ENCODE results near the gene RAVER2.

RAVER2 gene

GRCh38 chr1:64849942-64850341 lies 105.1 kb downstream of the RAVER2 start:
- Histone ChIP-seq H3K4me2 (ENCODE audit: low read length) (no peak overlapping the region), H3K4me3 (ENCODE audit: low read depth, low read length, poor library complexity, severe bottlenecking) (no peak overlapping the region), H3K9me2 (ENCODE audit: low read depth, low read length) (no peaks in the 10 kb centered on the region), H3F3A (ENCODE audit: insufficient read depth, low read length) (no peaks in the 10 kb centered on the region), H3K27ac (ENCODE audit: low read depth, low read length, poor library complexity, severe bottlenecking) (no peak overlapping the region), H3K79me2 (ENCODE audit: insufficient read depth, low read length) (no peaks in the 10 kb centered on the region), H3K27me3 (ENCODE audit: insufficient read depth, low read length) (no peaks in the 10 kb centered on the region), H3K9ac (ENCODE audit: low read length) (no peak overlapping the region), H4K20me1 (ENCODE audit: insufficient read depth, low read length) (no peaks in the 10 kb centered on the region), H3K36me3 (ENCODE audit: insufficient read depth, low read length) (peaks cover under 1% of the 10 kb centered on the region; the same call in 1 of the 2 replicates), H2AFZ (ENCODE audit: low read length) (no peak overlapping the region), H3K4me1 (ENCODE audit: insufficient read depth, low read length, severe bottlenecking) (no peaks in the 10 kb centered on the region), H3K9me3 (ENCODE audit: low read length) (no peaks in the 10 kb centered on the region)
- TF ChIP-seq EZH2 (IDR thresholded peaks at IDR 0.05; ENCODE audit: borderline replicate concordance, low read length) = no peak
- TF ChIP-seq, protein P1, sequence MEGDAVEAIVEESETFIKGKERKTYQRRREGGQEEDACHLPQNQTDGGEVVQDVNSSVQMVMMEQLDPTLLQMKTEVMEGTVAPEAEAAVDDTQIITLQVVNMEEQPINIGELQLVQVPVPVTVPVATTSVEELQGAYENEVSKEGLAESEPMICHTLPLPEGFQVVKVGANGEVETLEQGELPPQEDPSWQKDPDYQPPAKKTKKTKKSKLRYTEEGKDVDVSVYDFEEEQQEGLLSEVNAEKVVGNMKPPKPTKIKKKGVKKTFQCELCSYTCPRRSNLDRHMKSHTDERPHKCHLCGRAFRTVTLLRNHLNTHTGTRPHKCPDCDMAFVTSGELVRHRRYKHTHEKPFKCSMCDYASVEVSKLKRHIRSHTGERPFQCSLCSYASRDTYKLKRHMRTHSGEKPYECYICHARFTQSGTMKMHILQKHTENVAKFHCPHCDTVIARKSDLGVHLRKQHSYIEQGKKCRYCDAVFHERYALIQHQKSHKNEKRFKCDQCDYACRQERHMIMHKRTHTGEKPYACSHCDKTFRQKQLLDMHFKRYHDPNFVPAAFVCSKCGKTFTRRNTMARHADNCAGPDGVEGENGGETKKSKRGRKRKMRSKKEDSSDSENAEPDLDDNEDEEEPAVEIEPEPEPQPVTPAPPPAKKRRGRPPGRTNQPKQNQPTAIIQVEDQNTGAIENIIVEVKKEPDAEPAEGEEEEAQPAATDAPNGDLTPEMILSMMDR (IDR thresholded peaks at IDR 0.05; ENCODE audit: low read length) = no peak

DNA sequence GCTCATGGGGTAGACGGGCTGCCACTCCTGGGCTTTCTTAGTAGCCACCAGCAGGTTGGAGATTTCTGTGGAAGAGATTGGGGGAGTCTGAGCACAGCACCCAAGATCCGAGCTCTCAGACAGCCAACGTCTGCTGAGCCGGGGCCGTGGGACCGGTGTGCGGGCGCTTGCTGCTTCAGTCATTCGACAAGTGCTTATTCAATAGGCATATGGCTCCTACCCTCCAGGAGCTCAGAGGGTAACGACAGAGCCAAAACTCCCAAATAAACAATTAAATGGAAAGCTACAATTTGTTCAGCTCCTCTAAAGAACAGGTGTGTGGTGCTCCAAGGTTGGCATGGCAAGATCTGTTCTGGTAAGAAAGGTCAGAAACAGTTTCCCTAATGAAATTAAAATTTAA lies 106.0 kb downstream of the RAVER2 start:
- peaks cover 7% of the 10 kb centered on the region; the same call in 1 of the 2 replicates for H3K36me3 ChIP-seq (ENCODE audit: insufficient read depth, low read length)

DNA sequence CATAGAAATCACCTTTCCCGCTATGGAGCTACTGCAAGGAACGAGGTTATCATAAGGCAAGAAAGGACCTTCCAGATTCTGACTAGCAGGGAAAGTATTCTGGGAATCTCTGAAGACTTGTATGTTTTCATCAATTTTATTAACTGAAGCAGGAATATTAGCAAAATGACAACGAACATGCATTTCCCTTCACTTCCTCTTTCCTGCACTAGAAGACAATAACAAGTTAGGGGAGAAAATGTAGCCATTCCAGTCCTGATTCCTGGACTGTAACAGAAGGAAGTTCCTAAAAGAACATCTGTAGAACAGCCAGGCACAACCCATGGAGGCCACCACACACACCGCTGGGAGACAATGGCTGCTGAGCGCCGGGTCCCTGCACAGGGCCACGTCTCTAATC lies 106.8 kb downstream of the RAVER2 start:
- Histone ChIP-seq H2AFZ (ENCODE audit: low read length) (no peak overlapping the region), H3K79me2 (ENCODE audit: insufficient read depth, low read length) (no peaks in the 10 kb centered on the region), H3K36me3 (ENCODE audit: insufficient read depth, low read length) (peaks cover 11% of the 10 kb centered on the region; the same call in 1 of the 2 replicates), H3K4me3 (ENCODE audit: low read depth, low read length, poor library complexity, severe bottlenecking) (no peak overlapping the region), H3K4me2 (ENCODE audit: low read length) (no peak overlapping the region), H4K20me1 (ENCODE audit: insufficient read depth, low read length) (no peaks in the 10 kb centered on the region), H3K27me3 (ENCODE audit: insufficient read depth, low read length) (no peaks in the 10 kb centered on the region), H3F3A (ENCODE audit: insufficient read depth, low read length) (no peaks in the 10 kb centered on the region), H3K9me3 (ENCODE audit: low read length) (no peaks in the 10 kb centered on the region), H3K9ac (ENCODE audit: low read length) (no peak overlapping the region), H3K9me2 (ENCODE audit: low read depth, low read length) (no peaks in the 10 kb centered on the region), H3K4me1 (ENCODE audit: insufficient read depth, low read length, severe bottlenecking) (no peaks in the 10 kb centered on the region), H3K27ac (ENCODE audit: low read depth, low read length, poor library complexity, severe bottlenecking) (no peak overlapping the region)
- TF ChIP-seq, protein P1 (IDR thresholded peaks at IDR 0.05; ENCODE audit: low read length) = no peak
- no peak for TF ChIP-seq EZH2 (IDR thresholded peaks at IDR 0.05; ENCODE audit: borderline replicate concordance, low read length)

More for the DNA sequence above, 106.0 kb downstream of the RAVER2 start:
- Histone ChIP-seq H4K20me1 (ENCODE audit: insufficient read depth, low read length) (no peaks in the 10 kb centered on the region), H3K27me3 (ENCODE audit: insufficient read depth, low read length) (no peaks in the 10 kb centered on the region), H3K27ac (ENCODE audit: low read depth, low read length, poor library complexity, severe bottlenecking) (no peak overlapping the region), H3K4me2 (ENCODE audit: low read length) (no peak overlapping the region), H3K4me3 (ENCODE audit: low read depth, low read length, poor library complexity, severe bottlenecking) (no peak overlapping the region), H3K9me2 (ENCODE audit: low read depth, low read length) (no peaks in the 10 kb centered on the region), H3F3A (ENCODE audit: insufficient read depth, low read length) (no peaks in the 10 kb centered on the region), H3K4me1 (ENCODE audit: insufficient read depth, low read length, severe bottlenecking) (no peaks in the 10 kb centered on the region), H3K9ac (ENCODE audit: low read length) (no peak overlapping the region), H3K79me2 (ENCODE audit: insufficient read depth, low read length) (no peaks in the 10 kb centered on the region), H3K9me3 (ENCODE audit: low read length) (no peaks in the 10 kb centered on the region), H2AFZ (ENCODE audit: low read length) (no peak overlapping the region)
- TF ChIP-seq, protein P1 (IDR thresholded peaks at IDR 0.05; ENCODE audit: low read length) = no peak

Data from OCI-LY1 (cell line).